Stimulated activated CD8-positive, alpha-beta memory T cell treated with anti-CD3 and anti-CD28 coated beads, Interleukin-2, amount 100 ng/mL, for 48 hours (primary cell): ENCODE measurements around the gene ELAC2.
"Not testable (repeated sequence)": the region's sequence is repeated elsewhere in the genome, so short reads cannot be mapped to it uniquely, and the experiment has no call there.

Experiments
- DNase-seq, 2 donors: peaks; one replicate each; pipeline ENCODE4 v3.0.0-alpha.2; 2020; ENCODE audit warnings: low read depth in 2 of 2

Gene ELAC2

DNA sequence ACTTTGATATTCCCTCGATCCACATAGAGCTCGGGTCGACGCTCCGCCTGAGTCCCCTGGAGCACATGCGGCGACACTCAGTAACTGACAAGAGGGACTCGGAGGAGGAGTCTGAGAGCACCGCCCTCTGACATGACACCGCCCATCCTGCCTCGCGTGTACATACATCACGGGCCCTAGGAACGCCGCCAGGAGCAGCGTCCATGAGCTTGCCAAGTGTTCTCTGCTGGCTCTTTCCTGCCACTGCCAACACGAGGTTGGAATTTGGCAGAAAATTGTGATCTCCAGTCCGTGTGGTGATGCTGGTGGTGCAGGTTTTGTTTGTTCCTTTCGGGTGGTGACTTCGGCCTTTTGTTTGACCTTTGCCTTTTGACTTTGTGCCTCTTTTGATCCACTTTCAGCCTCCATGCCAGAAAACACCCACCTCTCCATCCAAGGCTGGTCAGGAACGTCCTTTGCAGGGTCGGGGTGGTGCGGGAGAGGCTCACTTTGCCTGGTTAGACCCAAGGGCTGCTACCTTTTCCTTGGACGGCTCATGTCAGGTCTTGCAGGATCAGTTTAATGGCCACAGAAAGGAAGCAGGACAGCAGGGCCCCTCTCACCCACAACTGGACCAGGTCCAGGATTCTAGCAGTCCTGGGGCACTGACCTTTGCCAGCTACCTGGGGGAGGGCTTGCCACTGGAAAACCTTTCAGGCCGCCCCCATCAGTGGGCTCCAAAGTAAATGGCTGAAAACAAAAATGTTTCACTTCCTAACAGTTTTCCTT lies 27.6 kb downstream of the ELAC2 start:
- no peak for DNase-seq

DNA sequence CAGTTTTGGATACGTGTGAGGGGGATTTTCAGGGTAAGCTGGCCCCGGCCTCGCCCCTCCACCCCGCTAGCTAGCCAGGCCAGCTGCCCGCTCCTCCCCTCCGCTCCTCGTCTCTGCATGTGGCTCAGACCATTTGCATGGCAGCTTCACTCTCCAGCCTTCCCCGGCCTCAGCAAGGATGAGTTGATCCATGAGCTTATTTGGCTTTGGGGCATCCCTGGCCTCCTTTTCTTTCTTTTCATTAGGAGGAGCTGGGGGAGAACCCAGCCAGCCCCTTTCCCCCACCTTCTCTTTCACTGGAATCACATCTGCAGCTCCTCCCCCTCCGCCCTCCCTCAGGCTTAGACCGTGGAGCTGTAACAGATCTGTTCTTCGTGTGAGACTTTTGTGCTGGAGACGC lies 30.7 kb downstream of the ELAC2 start:
- no peak for DNase-seq

DNA sequence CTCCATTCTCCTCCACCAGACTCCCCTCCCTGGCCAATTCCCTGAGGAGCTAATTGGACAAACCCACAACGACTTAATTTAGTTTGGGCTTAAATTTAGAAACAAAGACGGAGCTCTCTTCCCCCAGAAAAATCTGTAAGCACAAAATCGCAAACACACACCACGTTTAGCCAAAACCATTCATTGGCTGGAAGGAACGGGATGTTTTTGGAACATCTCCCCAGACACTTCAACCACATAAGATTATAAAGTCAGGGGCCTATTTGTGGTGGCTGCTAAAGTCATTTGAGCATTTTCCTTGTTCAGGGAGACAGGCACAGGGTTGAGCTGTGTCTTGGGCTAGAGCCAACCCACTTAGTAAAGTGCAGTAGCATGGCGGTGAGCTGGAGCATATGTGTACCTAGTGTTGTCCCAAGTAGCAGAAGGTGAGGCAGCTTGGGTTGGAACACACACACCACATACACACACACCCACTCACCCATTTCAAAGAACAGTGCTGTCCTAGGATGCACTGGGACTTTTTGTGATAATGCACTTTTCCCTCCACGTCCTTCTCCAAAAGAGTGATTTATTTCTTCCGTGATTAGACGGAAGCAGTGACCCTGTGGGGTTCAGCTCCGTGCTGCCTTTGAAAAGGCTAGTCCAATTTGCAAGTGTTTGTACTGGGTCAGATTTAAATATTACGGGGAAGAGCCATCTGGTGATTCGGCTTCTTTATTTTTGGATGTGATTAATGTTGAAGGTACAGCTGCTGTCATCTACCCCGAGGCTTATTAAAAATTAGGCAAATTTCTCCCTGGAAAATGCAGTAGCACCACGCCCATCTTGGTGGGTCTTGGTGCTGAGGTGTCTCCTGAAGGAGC lies 32.2 kb downstream of the ELAC2 start:
- DNase-seq: no peak

DNA sequence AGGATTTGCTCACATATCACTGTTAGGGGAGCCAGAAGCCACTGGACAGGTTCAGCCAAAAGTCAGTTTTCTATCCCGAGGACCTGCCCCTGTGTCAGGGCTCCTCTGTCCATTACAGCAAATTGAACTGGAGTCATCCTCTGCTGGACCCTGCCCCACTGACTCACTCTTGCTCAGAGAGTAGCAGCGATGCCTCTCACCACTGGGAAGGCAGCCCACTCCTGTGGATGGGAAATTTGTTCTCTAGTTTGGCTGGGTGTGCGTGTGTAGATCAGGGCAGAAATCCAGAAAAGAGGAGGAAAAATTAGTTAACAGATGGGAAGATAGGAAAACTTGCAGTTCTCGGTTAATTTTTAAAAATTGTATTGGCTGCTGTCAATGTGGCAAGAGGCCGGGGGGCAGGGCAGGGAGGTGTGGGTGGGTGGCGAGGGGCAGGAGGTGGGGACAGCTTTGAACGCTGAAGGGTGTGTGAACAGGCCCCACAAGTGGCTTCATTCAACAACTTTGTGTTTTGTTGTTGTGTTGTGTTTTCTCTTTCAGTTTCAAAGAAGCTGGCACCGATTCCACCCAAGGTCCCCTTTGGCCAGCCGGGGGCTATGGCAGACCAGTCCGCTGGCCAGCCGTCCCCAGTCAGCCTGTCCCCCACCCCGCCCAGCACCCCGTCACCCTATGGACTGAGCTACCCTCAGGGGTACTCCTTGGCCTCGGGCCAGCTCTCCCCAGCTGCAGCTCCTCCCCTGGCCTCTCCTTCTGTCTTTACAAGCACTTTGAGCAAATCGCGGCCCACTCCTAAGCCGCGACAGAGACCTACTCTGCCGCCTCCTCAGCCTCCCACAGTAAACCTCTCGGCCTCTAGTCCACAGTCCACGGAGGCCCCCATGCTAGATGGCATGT lies 33.6 kb downstream of the ELAC2 start:
- DNase-seq: no peak

DNA sequence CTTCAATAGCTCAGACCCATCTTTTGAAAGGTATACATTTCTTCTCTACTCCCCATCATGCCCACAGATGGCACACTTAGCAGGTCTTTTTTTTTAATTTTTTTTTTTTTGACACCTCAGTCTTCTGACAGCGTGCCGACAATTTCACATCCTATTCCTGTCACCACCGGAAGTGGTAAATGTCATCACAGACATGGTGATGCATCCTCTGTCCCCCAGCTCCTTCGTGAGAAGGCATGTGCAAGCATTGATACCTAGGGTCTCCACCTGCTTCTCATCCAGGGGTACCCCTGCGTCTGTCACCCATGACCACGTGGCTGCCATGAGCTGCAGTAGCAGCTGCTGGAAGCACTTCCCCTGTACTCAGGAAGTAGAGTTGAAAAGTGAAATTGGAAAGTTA lies 35.6 kb downstream of the ELAC2 start:
- no peak for DNase-seq

DNA sequence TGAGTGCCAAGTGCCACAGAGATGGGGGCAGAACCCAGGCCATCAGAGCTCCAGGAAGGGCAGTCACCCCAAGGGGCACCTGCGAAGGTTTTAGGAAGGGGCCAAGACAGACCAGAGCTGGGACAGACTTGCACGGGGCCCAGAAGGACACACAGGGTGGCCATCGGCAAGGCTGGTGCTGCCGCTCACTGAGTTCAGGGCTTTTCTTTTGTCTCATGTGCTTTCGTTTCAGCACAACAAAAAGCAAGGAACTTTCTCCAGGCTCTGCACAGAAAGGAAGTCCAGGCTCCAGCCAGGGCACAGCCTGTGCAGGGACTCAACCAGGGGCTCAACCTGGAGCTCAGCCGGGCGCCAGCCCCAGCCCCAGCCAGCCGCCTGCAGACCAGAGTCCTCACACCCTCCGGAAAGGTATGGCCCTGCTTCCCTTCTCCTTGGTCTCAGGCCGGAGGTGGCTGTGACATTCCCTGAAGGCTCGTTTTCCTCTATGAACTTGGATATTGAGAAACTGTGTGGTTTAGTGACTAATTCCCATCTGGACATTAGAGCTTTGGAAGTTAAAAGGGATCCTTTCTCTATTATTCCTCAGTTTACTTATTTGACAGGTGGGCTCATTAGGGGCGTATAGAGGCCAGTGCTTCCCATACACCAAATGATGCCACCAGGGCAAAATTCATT lies 37.9 kb downstream of the ELAC2 start:
- DNase-seq: no peak

DNA sequence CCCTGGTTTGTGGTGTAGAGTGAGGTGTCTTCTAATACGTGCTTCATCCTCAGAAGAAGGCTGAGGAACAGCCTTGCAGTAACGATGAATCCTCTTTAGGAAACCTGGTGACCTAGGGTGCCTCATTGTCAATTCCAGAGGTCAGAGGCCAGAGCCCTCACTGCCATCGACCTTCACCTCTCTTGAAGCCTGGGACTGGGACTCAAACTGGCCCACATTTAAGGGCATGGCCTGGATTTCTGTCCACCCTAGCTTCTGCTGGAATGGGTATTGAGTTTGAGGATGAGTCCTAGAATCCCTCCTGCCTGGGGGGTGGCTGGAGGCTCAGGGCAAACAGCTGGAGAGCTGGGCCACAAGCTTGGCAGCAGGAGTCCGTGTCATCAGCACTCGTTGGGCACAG lies 38.6 kb downstream of the ELAC2 start:
- no peak for DNase-seq

DNA sequence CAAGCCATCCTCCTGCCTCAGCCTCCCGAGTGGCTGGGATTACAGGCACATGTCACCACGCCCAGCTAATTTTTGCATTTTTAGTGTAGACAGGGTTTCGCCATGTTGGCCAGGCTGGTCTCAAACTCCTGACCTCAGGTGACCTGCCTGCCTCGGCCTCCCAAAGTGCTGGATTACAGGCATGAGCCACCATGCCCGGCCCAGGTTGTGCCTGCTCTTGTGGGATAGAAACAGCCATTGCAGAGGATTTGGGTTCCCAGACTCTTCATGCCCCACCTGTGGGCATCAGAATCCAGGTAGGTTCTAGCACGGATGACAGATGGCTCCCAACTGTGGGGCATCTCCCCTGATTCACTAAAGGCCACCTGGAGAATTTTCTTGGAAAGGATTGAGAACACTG lies 39.0 kb downstream of the ELAC2 start:
- DNase-seq: not testable (repeated sequence)

DNA sequence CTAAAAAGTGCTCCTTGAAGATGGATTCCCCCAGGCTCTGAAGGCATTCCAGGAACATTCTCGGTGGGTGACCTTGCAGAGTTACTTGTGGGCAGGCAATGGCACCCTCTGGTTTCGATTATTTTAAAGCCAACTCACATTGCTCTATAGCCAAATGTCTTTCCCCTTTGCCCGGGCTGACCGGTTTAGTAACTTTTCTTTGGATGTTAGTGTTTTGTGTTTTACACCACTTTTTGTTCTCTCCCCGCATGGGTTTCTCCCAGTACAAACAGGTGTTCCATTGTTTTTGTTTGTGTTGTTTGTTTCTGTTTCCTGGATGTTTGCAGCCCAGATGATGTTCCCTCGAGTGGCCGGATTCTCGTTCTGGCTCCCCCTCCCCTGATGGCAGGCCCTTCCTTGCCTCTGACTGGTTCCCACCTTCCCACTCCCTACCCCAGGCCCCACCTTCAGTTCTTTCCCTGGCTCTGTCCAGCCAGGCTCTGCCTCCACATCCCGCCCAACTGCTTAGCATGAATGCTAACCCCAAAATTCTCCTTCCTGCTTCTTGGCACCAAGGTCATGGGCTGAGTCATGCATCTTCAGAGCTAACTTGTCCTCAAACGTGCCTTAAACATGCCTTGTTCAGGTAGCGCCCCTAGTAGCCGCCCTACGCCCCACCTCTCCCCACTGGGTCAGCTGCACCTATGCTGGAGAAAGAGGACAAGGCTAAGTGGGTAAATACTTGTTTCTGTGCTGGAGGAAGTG lies 40.6 kb downstream of the ELAC2 start:
- no peak for DNase-seq

DNA sequence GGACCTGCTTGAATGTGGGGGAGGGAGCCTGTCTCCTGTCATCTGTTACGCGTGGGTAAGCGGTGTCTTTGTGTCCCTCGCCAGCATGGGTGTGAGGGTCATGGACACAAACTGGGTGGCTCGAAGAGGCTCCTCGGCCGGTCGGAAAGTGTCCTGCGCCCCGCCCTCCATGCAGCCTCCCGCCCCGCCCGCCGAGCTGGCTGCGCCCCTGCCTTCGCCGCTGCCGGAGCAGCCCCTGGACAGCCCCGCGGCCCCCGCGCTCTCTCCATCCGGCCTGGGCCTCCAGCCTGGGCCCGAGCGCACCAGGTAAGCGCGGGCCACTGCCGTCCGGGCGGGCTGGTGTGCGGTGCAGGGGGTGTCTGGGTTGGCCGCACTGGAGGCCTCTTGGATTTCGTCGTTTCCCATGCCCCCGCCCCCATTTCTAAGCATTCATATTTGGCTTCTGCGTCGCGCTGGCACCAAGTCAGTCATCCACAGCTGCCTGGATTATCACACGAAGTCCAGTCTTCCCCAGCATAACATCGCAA lies 43.8 kb downstream of the ELAC2 start:
- no peak for DNase-seq

DNA sequence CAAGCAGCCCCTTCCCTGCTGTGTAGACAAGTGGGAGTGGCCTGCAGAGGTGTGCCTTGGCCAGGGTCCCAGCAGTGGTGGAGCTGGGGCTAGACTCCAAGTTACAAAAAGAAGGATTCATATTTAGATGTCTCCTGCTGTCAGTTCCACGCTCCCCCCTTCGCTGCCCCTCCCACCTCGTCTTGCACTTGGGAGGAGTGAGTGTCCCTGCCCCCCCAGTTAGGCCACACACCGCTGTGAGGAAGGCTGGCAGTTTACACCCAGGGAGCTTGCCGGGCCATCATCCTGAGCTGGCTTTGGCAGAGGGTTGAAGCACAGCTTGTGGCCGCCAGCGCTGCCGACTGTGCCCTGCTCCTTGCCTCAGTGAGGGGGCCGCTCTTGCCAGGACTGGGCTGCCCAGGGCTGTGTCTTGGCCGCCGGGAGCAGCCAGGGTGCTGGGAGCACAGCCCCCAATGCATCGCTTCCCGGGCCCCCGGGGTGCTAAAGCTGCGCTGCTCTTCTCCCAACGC lies 44.3 kb downstream of the ELAC2 start:
- no peak for DNase-seq

DNA sequence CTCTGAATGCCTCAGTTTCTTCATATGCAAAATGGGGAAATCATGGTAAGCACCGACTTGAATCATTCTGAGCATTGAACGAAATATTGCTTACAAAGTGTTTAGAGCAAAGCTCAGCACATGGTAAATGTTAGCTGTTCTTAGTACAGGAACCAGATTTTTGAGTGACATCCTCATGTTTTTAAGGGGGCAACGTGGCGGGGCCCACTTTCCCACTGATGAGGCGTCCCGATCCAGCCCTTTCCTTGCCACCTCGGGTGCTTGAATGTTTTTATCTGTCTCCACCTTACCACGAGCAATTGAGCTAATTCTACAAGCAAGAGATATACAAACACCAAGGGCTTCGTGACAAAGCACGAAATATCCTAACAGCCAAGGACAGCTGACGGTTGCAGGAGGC lies 49.9 kb downstream of the ELAC2 start:
- no peak for DNase-seq

DNA sequence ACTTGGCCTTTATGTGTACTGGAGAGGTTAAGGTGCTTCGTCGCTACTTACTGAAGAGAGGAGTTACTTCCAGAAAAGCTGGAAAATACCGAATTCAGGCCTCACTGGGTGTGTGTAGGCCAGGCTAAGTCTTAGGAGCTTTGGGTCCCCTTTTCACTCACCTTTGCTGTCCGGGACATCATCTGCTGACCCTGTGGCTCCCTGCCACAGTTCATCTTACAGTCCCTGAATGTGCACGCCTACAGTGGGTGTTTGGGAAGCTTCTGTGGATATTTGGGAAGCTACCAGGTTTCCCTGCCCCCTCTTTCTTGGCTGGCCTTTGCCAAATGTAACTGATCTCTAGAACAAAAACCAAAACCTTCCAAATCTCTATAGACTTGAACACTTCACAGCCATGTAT lies 51.4 kb downstream of the ELAC2 start:
- no peak for DNase-seq

DNA sequence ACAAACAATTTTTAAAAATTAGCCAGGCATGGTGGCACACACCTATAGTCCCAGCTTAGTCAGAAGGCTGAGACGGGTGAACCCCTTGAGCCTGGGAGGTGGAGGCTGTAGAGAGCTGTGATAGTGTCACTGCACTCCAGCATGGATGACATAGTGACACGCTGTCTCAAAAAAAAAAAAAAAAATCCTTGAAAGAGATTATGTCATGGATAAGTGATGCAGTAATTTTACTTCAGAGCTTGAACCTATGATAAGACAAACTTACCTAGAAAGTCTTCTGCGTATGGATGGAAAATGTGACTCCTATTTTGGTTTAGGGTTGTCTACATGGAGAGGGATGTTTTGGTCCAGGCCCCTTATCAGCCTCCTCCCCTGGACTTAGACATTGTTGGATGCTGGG lies 51.8 kb downstream of the ELAC2 start:
- no peak for DNase-seq

DNA sequence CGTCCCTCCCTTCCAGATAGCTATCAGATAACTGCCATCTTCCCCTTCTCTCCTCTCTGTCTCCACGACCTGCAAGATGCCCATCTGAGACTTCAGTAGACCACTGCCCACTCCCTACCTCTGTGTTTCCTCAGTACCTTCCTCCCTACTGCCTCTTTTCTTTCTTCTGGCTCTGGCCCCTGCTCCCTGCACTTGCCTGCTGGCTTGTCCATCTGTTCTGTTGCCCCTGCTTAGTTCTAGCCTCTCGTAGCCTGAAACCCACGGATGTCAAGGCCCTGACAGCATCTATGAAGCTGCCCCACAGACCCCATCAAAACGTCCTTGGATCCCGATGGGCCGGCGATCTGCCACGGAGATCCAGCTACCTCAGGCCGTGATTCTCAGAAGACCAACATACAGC lies 53.0 kb downstream of the ELAC2 start:
- DNase-seq: no peak

DNA sequence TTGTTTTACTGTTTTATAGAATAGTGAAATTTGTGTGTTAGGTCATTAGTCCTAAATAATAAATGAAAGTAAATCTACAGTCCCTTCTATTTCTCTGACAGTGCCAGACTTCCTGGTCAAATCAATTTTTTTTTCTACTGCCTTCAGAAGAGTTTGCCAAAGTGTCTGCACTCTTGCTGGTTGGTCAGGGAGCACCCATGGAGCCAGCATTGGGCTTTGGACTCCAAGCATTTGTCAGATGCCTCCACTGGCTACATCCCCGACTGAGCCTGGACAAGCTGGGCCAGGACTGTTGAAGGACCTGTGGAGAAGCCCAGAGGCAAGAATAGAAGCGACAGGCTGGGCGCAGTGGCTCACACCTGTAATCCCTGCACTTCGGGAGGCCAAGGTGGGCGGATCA lies 53.7 kb downstream of the ELAC2 start:
- no peak for DNase-seq

DNA sequence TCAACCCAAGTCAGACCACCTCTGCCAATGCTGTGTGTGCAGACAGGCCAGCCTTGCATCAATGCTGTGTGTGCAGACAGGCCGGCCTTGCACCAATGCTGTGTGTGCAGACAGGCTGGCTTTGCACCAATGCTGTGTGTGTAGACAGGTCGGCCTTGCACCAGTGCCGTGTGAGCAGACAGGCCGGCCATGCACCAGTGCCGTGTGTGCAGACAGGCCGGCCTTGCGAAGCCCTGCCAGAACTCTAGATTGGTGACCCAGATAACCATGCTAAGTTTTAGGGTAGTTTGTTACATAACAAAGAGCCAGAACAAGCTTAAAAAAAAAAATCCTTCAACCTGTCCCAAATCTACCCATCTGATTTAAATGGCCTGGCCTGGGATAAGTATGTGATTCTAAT lies 54.3 kb downstream of the ELAC2 start:
- DNase-seq: no peak

DNA sequence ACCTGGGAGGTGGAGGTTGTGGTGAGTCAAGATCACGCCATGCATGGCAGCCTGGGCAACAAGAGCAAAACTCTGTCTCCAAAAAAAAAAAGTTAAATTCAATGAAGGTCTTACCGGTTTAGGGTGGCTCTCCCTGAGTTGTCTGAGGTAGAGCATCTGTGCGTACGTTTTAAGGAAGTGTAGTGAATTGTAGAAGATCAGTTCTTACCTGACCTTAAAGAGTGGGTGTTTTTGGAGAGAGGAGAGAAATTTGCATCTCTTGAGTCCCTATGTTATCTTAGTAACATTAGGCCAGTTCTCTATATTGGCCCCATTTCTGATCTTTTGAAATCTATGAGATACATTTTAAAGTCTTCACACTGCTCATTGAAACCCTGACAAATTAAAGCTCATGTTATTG lies 56.2 kb downstream of the ELAC2 start:
- DNase-seq: no peak

DNA sequence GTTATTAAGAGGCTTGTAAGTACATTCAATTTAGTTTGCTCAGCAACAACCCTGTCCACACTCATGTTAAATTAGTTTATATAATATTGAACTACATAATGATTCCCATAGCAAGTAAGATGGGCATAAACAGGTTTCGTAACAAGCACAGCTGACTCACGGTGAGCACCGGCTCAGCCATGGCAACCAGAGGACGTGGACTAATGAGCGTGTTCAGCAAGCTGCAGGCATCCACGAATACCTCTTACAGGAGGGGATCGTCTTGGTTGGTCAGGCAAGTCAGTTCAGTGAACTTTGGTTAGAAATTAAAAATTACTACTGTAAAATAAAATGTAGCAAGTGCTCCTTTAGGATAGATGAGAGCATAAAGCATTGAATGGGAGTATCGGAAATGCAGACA lies 58.4 kb downstream of the ELAC2 start:
- no peak for DNase-seq

DNA sequence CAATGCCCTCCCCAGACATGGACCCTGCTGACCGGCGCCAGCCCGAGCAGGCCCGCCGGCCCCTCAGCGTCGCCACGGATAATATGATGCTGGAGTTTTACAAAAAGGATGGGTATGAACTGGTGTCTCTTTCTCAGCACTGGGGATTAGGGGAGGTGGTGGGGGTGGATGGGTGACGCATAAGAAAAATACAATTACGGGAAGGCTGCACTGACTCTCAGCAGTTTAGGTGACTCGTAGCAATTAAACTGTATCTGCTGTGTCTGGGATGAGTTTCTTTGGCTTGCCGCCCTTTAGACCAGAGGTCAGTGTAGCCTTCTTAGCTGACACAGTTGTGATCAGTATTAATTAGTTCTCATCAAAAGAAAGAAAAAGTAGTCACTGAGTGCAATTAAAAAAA lies 59.0 kb downstream of the ELAC2 start:
- DNase-seq: no peak

DNA sequence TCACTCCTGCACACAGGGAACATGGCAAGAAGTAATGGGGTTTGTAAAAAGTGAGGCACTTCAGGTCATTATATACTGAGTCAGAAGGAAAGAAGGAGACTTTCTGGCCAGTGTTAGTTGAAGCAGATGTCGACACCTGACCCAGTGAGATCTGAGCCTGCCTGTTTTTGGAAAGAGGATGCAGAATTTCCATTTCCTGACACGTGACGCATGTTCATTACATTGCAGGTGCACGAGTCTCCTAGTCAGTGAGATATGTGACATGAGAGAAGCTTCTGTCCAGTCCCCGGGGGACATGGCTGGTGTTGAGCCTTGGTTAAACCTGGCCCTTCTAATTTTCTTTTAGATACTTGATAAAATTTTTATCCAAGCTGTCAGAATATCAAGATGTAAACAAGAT lies 62.3 kb downstream of the ELAC2 start:
- no peak for DNase-seq
